Measurements from ENCODE around the gene IL1RL2.

GRCh38 chr2:102267774-102268173 lies 81.0 kb downstream of the IL1RL2 start:
- TF ChIP-seq CTCF (IDR thresholded peaks at IDR 0.05) (no peak), EP300 (IDR thresholded peaks at IDR 0.05) (no peak)

All from ovary (tissue), 3 donors.